Measurements from ENCODE around the gene PTGES3. TPM values are rescaled to one million over a fixed set of nuclear protein-coding genes. Genes with fewer than 3 reads are reported as not detected.
A peak's percentile ranks its signal among the peaks of the same experiment; 100 is the strongest.

PTGES3 gene
- total and polyA plus RNA-seq, 2 of the 8 experiments (the other 6 are each of a cell fraction or from before 2014, with no cell fraction given) = 111 to 464 TPM

GRCh38 chr12:56715798-56716197, 27.7 kb upstream of the PTGES3 start:
- no peak for TF ChIP-seq ZNF274 (IDR thresholded peaks at IDR 0.05; ENCODE audit: borderline replicate concordance, extremely low read depth, low read length)
- TF ChIP-seq GABPA (IDR thresholded peaks at IDR 0.05; ENCODE audit: borderline replicate concordance, insufficient read depth, low read length) = no peak
- TF ChIP-seq TBP (IDR thresholded peaks at IDR 0.05; ENCODE audit: low read depth, low read length) = no peak
- no peak for TF ChIP-seq SIX5 (IDR thresholded peaks at IDR 0.05; ENCODE audit: low read depth, low read length)
- no peak for TF ChIP-seq JUND (IDR thresholded peaks at IDR 0.05; ENCODE audit: low read length)
- no peak for FAIRE-seq

More at GRCh38 chr12:56715798-56716197, 27.7 kb upstream of the PTGES3 start:
- no peak for DNase-seq (ENCODE audit: low read depth in 1 of 2, low spot score in 2 of 2)
- H4K8ac ChIP-seq (ENCODE audit: extremely low read depth, insufficient read depth, low read length) = no peak overlapping the region
- no peak overlapping the region for H2AFZ ChIP-seq (ENCODE audit: low read length)
- H3K79me1 ChIP-seq (ENCODE audit: low read depth, low read length) = peaks cover 21% of the 10 kb centered on the region
- H3K9ac ChIP-seq (replicated peaks in 1 of 4; ENCODE audit: extremely low read depth in 1 of 4, low read depth in 3 of 4, low read length in 3 of 4) = no peak overlapping the region
- no peak overlapping the region for H2AK5ac ChIP-seq (ENCODE audit: low read depth, low read length)
- H4K20me1 ChIP-seq (replicated peaks in 1 of 2; ENCODE audit: control insufficient read depth in 1 of 2, insufficient read depth in 2 of 2, low read length in 2 of 2) = peaks cover 23 to 34% of the 10 kb centered on the region in 2 experiments
- no peak overlapping the region for H3K14ac ChIP-seq (ENCODE audit: insufficient read length)
- peaks cover 7 to 16% (median 11%) of the 10 kb centered on the region in 4 experiments for H3K4me1 ChIP-seq (replicated peaks in 1 of 4; ENCODE audit: control insufficient read depth in 3 of 4, insufficient read depth in 4 of 4, low read length in 3 of 4)
- no peaks in the 10 kb centered on the region for H3K23me2 ChIP-seq (ENCODE audit: low read depth, low read length)
- ChIA-PET CTCF (ENCODE audit: partially characterized antibody) (interaction anchor here (1.7 to 2.5 kb wide), 2 partner anchors 9 to 80 kb away, joined by 4 to 10 read pairs; no protein-coding TSS in a partner anchor), POLR2A (ENCODE audit: partially characterized antibody) (interaction anchor here (1.0 to 52.4 kb wide), 7 partner anchors 17 to 82 kb away, joined by 3 to 1406 read pairs (median 5); partner anchors contain the start of genes ATP5F1B, NACA, PRIM1 and PTGES3)
- H4K5ac ChIP-seq (ENCODE audit: insufficient read length, low read depth, low read length) = no peak overlapping the region
- H3K79me2 ChIP-seq (ENCODE audit: control insufficient read depth in 1 of 2, insufficient read depth in 2 of 2, low read length in 2 of 2) = peaks cover 16 to 48% of the 10 kb centered on the region in 2 experiments
- H2BK12ac ChIP-seq (ENCODE audit: low read depth, low read length) = no peak overlapping the region
- H3K36me3 ChIP-seq (ENCODE audit: control insufficient read depth in 2 of 4, insufficient read depth in 4 of 4, low read length in 3 of 4) = peaks cover 26 to 78% (median 55%) of the 10 kb centered on the region in 4 experiments
- no peak overlapping the region for H3K56ac ChIP-seq (replicated peaks; ENCODE audit: insufficient read length, low read depth, low read length)
- H3K4me2 ChIP-seq (ENCODE audit: insufficient read depth in 1 of 2, low read depth in 2 of 2, low read length in 2 of 2) = no peak overlapping the region
- H3K18ac ChIP-seq (ENCODE audit: extremely low read depth, low read length) = no peak overlapping the region
- no peak overlapping the region for H3K4me3 ChIP-seq (ENCODE audit: extremely low read depth in 1 of 4, insufficient read depth in 2 of 4, low read depth in 3 of 4, low read length in 4 of 4)
- H3K9me3 ChIP-seq (ENCODE audit: insufficient read depth in 2 of 2, low read depth in 1 of 2, low read length in 1 of 2) = no peaks in the 10 kb centered on the region
- H3K27ac ChIP-seq (ENCODE audit: low read depth, low read length) = no peak overlapping the region
- H3K27me3 ChIP-seq (replicated peaks in 1 of 4; ENCODE audit: control insufficient read depth in 3 of 4, extremely low read depth in 1 of 4, insufficient read depth in 3 of 4, low read length in 3 of 4) = no peaks in the 10 kb centered on the region
- 91% methylated on average over 8 of the region's 8 CpGs; no CpG with 5 or more reads in 1 of the 2 experiments for WGBS, 2 experiments (ENCODE audit: extremely low coverage in 1 of 2, insufficient coverage in 1 of 2, insufficient read length in 1 of 2, insufficient replicate concordance in 2 of 2, low coverage in 1 of 2, low lambda C conversion rate in 2 of 2, missing lambda C conversion rate in 1 of 2)
- H4K91ac ChIP-seq (replicated peaks; ENCODE audit: insufficient read length, low read length) = no peak overlapping the region
- no peak overlapping the region for H2BK120ac ChIP-seq (replicated peaks; ENCODE audit: low read depth, low read length)
- H2BK20ac ChIP-seq (ENCODE audit: low read length) = no peak overlapping the region
- peak overlapping the region; percentile 68; the same call in 1 of the 2 replicates for H2BK5ac ChIP-seq (ENCODE audit: low read depth, low read length)
- H3K23ac ChIP-seq (ENCODE audit: insufficient read length) = no peak overlapping the region
- H2BK15ac ChIP-seq (ENCODE audit: low read length) = no peak overlapping the region
- H3K4ac ChIP-seq (replicated peaks; ENCODE audit: insufficient read length, low read depth, low read length) = no peak overlapping the region
